Measurements from ENCODE around the gene RNF217. TPM values are rescaled to one million over a fixed set of nuclear protein-coding genes. Genes with fewer than 3 reads are reported as not detected.

RNF217 gene
- total RNA-seq, 1 experiment from 2014 or later: 37.7 TPM

GRCh38 chr6:124970763-124971162, 8.5 kb downstream of the RNF217 start:
- no peak overlapping the region for H3K4me3 ChIP-seq (ENCODE audit: low read depth in 2 of 2, low read length in 2 of 2)
- H3K36me3 ChIP-seq (ENCODE audit: control insufficient read depth, insufficient read depth, low read length): 0 out of 2 replicates have a peak, but pooled peaks cover 3% of the 10 kb centered on the region
- TF ChIP-seq SIN3A (IDR thresholded peaks at IDR 0.05; ENCODE audit: borderline replicate concordance, insufficient read depth, low read depth, low read length): no peak
- TF ChIP-seq POLR2AphosphoS5 (IDR thresholded peaks at IDR 0.05; ENCODE audit: low read depth, low read length): no peak
- TF ChIP-seq CTCF (IDR thresholded peaks at IDR 0.05): no peak
- no peak for TF ChIP-seq TCF7L2 (IDR thresholded peaks at IDR 0.05; ENCODE audit: low read depth, low read length)
- no peak for TF ChIP-seq REST (IDR thresholded peaks at IDR 0.05; ENCODE audit: insufficient read depth in 1 of 2, low read depth in 2 of 2, low read length in 1 of 2)
- no peak for DNase-seq (ENCODE audit: low read depth, low spot score)
- no peaks in the 10 kb centered on the region for H3K9me3 ChIP-seq (ENCODE audit: control insufficient read depth, insufficient read depth, low read depth, low read length)
- no peak overlapping the region for H3K27ac ChIP-seq (ENCODE audit: low read length)
- no TSS peak for BruUV-seq (replicated peaks)
- no peak for ATAC-seq
- POLR2A ChIA-PET: no interaction called here
- no peaks in the 10 kb centered on the region for H3K27me3 ChIP-seq (ENCODE audit: control insufficient read depth, insufficient read depth, low read length)
- CTCF ChIA-PET: no interaction called here
- in situ Hi-C loops (cut with HindIII; ENCODE audit: low pct_unique_long_range_greater_than_20kb, low sequenced_read_pairs): no loop called here
- peaks cover 8% of the 10 kb centered on the region; the same call in 1 of the 2 replicates for H3K4me1 ChIP-seq (ENCODE audit: control insufficient read depth, insufficient read depth, low read length)
- intact Hi-C loops (cut with micrococcal nuclease; ENCODE audit: unreplicated experiment): no loop called here

GRCh38 chr6:124973780-124974179, 11.5 kb downstream of the RNF217 start:
- TF ChIP-seq POLR2AphosphoS5 (IDR thresholded peaks at IDR 0.05; ENCODE audit: low read depth, low read length) (no peak), SIN3A (IDR thresholded peaks at IDR 0.05; ENCODE audit: borderline replicate concordance, insufficient read depth, low read depth, low read length) (no peak), TCF7L2 (IDR thresholded peaks at IDR 0.05; ENCODE audit: low read depth, low read length) (no peak), REST (IDR thresholded peaks at IDR 0.05; ENCODE audit: insufficient read depth in 1 of 2, low read depth in 2 of 2, low read length in 1 of 2) (no peak), CTCF (IDR thresholded peaks at IDR 0.05) (no peak)
- H3K27me3 ChIP-seq (ENCODE audit: control insufficient read depth, insufficient read depth, low read length): no peaks in the 10 kb centered on the region
- in situ Hi-C loops (cut with HindIII; ENCODE audit: low pct_unique_long_range_greater_than_20kb, low sequenced_read_pairs) (no loop called here), intact Hi-C loops (cut with micrococcal nuclease; ENCODE audit: unreplicated experiment) (no loop called here)
- no peak for DNase-seq (ENCODE audit: low read depth, low spot score)
- peaks cover 15% of the 10 kb centered on the region; the same call in 1 of the 2 replicates for H3K9me3 ChIP-seq (ENCODE audit: control insufficient read depth, insufficient read depth, low read depth, low read length)
- ATAC-seq: no peak
- no peak overlapping the region for H3K27ac ChIP-seq (ENCODE audit: low read length)
- H3K36me3 ChIP-seq (ENCODE audit: control insufficient read depth, insufficient read depth, low read length): no peaks in the 10 kb centered on the region
- no TSS peak for BruUV-seq (replicated peaks)
- H3K4me1 ChIP-seq (ENCODE audit: control insufficient read depth, insufficient read depth, low read length): no peaks in the 10 kb centered on the region
- CTCF ChIA-PET: no interaction called here
- POLR2A ChIA-PET: no interaction called here
- H3K4me3 ChIP-seq (ENCODE audit: low read depth in 2 of 2, low read length in 2 of 2): no peak overlapping the region
